ENCODE measurements around the gene PATE1.

The PATE1 gene

GRCh38 chr11:125790825-125791224, 44.7 kb downstream of the PATE1 start:
- DNase-seq (ENCODE audit: low read depth, low spot score) = no peak

- DNase-seq (ENCODE audit: low read depth, low spot score) = peak; percentile 48
Measured at GRCh38 chr11:125797641-125798040, 51.6 kb downstream of the PATE1 start.
